ENCODE data around the gene EFCAB10. TPM values are rescaled to one million over a fixed set of nuclear protein-coding genes. Genes with fewer than 3 reads are reported as not detected.

EFCAB10 gene
- total and polyA plus RNA-seq, 4 donors: 4.5 to 23.2 (median 12.7) TPM

- no peak overlapping the region for H3K4me3 ChIP-seq
- no peak for DNase-seq
- no peak overlapping the region for H3K27ac ChIP-seq (ENCODE audit: low read depth in 1 of 2, low read length in 1 of 2)
- TF ChIP-seq, protein P1, sequence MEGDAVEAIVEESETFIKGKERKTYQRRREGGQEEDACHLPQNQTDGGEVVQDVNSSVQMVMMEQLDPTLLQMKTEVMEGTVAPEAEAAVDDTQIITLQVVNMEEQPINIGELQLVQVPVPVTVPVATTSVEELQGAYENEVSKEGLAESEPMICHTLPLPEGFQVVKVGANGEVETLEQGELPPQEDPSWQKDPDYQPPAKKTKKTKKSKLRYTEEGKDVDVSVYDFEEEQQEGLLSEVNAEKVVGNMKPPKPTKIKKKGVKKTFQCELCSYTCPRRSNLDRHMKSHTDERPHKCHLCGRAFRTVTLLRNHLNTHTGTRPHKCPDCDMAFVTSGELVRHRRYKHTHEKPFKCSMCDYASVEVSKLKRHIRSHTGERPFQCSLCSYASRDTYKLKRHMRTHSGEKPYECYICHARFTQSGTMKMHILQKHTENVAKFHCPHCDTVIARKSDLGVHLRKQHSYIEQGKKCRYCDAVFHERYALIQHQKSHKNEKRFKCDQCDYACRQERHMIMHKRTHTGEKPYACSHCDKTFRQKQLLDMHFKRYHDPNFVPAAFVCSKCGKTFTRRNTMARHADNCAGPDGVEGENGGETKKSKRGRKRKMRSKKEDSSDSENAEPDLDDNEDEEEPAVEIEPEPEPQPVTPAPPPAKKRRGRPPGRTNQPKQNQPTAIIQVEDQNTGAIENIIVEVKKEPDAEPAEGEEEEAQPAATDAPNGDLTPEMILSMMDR (IDR thresholded peaks at IDR 0.05; ENCODE audit: control extremely low read depth, extremely low read depth): no peak
- ATAC-seq (ENCODE audit: insufficient read depth, low FRiP score): no peak
- H3K36me3 ChIP-seq (ENCODE audit: control insufficient read depth in 4 of 4, insufficient read depth in 4 of 4, low read length in 4 of 4): no peaks in the 10 kb centered on the region
- peaks cover 0 to 7% (median 0%) of the 10 kb centered on the region in 5 donors for H3K4me1 ChIP-seq (ENCODE audit: control insufficient read depth in 5 of 5, insufficient read depth in 5 of 5, low read length in 5 of 5)
- H3K9me3 ChIP-seq (ENCODE audit: control insufficient read depth in 4 of 4, insufficient read depth in 3 of 4, low read length in 3 of 4): peaks cover 0 to 2% (median 0%) of the 10 kb centered on the region in 4 donors
- no peak overlapping the region for H3K9ac ChIP-seq (ENCODE audit: insufficient read depth in 1 of 2, low read length in 2 of 2)
- no peaks in the 10 kb centered on the region for H3K27me3 ChIP-seq (ENCODE audit: control insufficient read depth in 3 of 3, insufficient read depth in 3 of 3, low read length in 2 of 3)
Observed at GRCh38 chr7:105578496-105578895, 2.8 kb downstream of the EFCAB10 start.

DNA sequence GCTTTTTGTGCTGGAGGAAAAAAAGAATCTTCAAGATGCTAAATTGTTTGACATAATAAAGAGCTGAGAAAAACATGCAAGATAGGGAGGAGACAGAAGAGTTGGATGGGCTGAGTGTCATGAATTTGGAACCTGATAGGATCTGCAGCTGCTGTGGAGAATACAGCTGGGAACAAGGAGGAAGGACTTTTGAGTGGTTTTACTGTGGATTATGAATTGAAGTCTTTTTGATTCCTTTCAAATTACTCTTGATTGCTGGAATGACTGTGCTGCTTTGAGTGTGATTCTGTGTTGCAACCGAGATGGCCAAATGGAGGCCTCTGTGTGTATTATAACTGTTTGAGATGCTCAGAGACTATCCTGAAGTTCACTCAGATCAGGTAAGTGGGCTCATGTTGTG lies 4.0 kb downstream of the EFCAB10 start:
- TF ChIP-seq, protein P1 (IDR thresholded peaks at IDR 0.05; ENCODE audit: control extremely low read depth, extremely low read depth): no peak
- ATAC-seq (ENCODE audit: insufficient read depth, low FRiP score) (no peak), DNase-seq (peak; percentile 39 to 72 (median 55))
- no peaks in the 10 kb centered on the region for H3K36me3 ChIP-seq (ENCODE audit: control insufficient read depth in 4 of 4, insufficient read depth in 4 of 4, low read length in 4 of 4)
- H3K9ac ChIP-seq (ENCODE audit: insufficient read depth in 1 of 2, low read length in 2 of 2): no peak overlapping the region
- H3K4me1 ChIP-seq (ENCODE audit: control insufficient read depth in 5 of 5, insufficient read depth in 5 of 5, low read length in 5 of 5): peaks cover 0 to 7% (median 0%) of the 10 kb centered on the region in 5 donors
- 71 to 86% methylated on average over 1 of the region's 1 CpG for WGBS, 2 donors
- no peak overlapping the region for H3K4me3 ChIP-seq
- no peaks in the 10 kb centered on the region for H3K27me3 ChIP-seq (ENCODE audit: control insufficient read depth in 3 of 3, insufficient read depth in 3 of 3, low read length in 2 of 3)
- H3K9me3 ChIP-seq (ENCODE audit: control insufficient read depth in 4 of 4, insufficient read depth in 3 of 4, low read length in 3 of 4): no peaks in the 10 kb centered on the region
- no peak overlapping the region for H3K27ac ChIP-seq (ENCODE audit: low read depth in 1 of 2, low read length in 1 of 2)

GRCh38 chr7:105571891-105572290 lies 9.4 kb downstream of the EFCAB10 start:
- TF ChIP-seq, protein P1 (IDR thresholded peaks at IDR 0.05; ENCODE audit: control extremely low read depth, extremely low read depth): no peak
- H3K9ac ChIP-seq (ENCODE audit: insufficient read depth in 1 of 2, low read length in 2 of 2): no peak overlapping the region
- no peak for DNase-seq
- WGBS, 2 donors: 95 to 97% methylated on average over 2 of the region's 2 CpGs
- no peak for ATAC-seq (ENCODE audit: insufficient read depth, low FRiP score)
- peaks cover 0 to 7% (median 6%) of the 10 kb centered on the region in 4 donors for H3K36me3 ChIP-seq (ENCODE audit: control insufficient read depth in 4 of 4, insufficient read depth in 4 of 4, low read length in 4 of 4)
- H3K4me1 ChIP-seq (ENCODE audit: control insufficient read depth in 5 of 5, insufficient read depth in 5 of 5, low read length in 5 of 5): peaks cover 0 to 1% (median 0%) of the 10 kb centered on the region in 5 donors
- no peaks in the 10 kb centered on the region for H3K27me3 ChIP-seq (ENCODE audit: control insufficient read depth in 3 of 3, insufficient read depth in 3 of 3, low read length in 2 of 3)
- H3K4me3 ChIP-seq: no peak overlapping the region
- H3K9me3 ChIP-seq (ENCODE audit: control insufficient read depth in 4 of 4, insufficient read depth in 3 of 4, low read length in 3 of 4): no peaks in the 10 kb centered on the region
- no peak overlapping the region for H3K27ac ChIP-seq (ENCODE audit: low read depth in 1 of 2, low read length in 1 of 2)

DNA sequence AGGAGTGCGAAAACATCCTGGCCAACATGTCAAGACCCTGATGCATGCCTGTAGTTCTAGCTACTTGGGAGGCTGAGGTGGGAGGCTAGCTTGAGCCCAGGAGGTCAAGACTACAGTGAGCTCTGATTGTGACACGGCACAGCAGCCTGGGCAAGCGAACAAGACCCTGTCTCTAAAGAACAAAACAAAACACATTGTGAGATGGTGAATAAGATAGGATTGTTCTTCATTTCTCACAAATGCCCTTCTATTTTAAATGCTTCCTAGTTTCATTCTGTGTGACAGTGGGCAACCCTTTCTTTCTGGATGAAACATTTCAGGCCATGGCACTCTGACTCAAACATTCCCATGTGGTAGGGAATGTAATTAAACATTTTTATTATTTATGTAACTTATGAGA lies 13.5 kb downstream of the EFCAB10 start:
- Histone ChIP-seq H3K4me3 (no peak overlapping the region), H3K9ac (ENCODE audit: insufficient read depth in 1 of 2, low read length in 2 of 2) (no peak overlapping the region), H3K27ac (ENCODE audit: low read depth in 1 of 2, low read length in 1 of 2) (no peak overlapping the region), H3K27me3 (ENCODE audit: control insufficient read depth in 3 of 3, insufficient read depth in 3 of 3, low read length in 2 of 3) (no peaks in the 10 kb centered on the region), H3K36me3 (ENCODE audit: control insufficient read depth in 4 of 4, insufficient read depth in 4 of 4, low read length in 4 of 4) (peaks cover 11 to 31% (median 21%) of the 10 kb centered on the region in 4 donors), H3K9me3 (ENCODE audit: control insufficient read depth in 4 of 4, insufficient read depth in 3 of 4, low read length in 3 of 4) (no peaks in the 10 kb centered on the region), H3K4me1 (ENCODE audit: control insufficient read depth in 5 of 5, insufficient read depth in 5 of 5, low read length in 5 of 5) (no peaks in the 10 kb centered on the region)
- DNase-seq (no peak), ATAC-seq (ENCODE audit: insufficient read depth, low FRiP score) (no peak)
- TF ChIP-seq, protein P1 (IDR thresholded peaks at IDR 0.05; ENCODE audit: control extremely low read depth, extremely low read depth): no peak
- WGBS, 2 donors: 89 to 90% methylated on average over 3 of the region's 3 CpGs
